GM12865 (cell line): Measurements from ENCODE around the gene SLC17A9.

Experiments used
- DNase-seq: peaks from one replicate; pipeline ENCODE4 v3.0.0; 2010; ENCODE audit warnings: low read depth
- H3K4me3 ChIP-seq: 2 replicates; pipeline ENCODE4 v1.5.1; 2011; ENCODE audit warnings: mild to moderate bottlenecking, low read depth, low read length, control low read depth
- CTCF ChIP-seq: IDR thresholded peaks from 2 replicates; pipeline ENCODE4 v1.5.1; 2011; ENCODE audit warnings: low read length, control low read depth, low read depth, inconsistent platforms; ENCODE audit not compliant: insufficient read depth; ENCODE audit errors: missing control alignments

Gene SLC17A9

GRCh38 chr20:62962891-62963613 lies 10.5 kb downstream of the SLC17A9 start:
- H3K4me3 ChIP-seq, result no peak overlapping the region
- DNase-seq, result no peak
- TF ChIP-seq CTCF, result no peak

GRCh38 chr20:62963614-62964397 lies 11.3 kb downstream of the SLC17A9 start:
- DNase-seq, result no peak
- H3K4me3 ChIP-seq, result no peak overlapping the region
- TF ChIP-seq CTCF, result no peak

GRCh38 chr20:62964700-62965099 lies 12.2 kb downstream of the SLC17A9 start:
- H3K4me3 ChIP-seq, result no peak overlapping the region
- no peak for DNase-seq
- no peak for TF ChIP-seq CTCF

GRCh38 chr20:62965363-62965771 lies 12.9 kb downstream of the SLC17A9 start:
- no peak overlapping the region for H3K4me3 ChIP-seq
- no peak for DNase-seq
- no peak for TF ChIP-seq CTCF

GRCh38 chr20:62966212-62967148 lies 14.0 kb downstream of the SLC17A9 start:
- H3K4me3 ChIP-seq, result no peak overlapping the region
- no peak for DNase-seq
- TF ChIP-seq CTCF, result no peak

- no peak for TF ChIP-seq CTCF
- no peak overlapping the region for H3K4me3 ChIP-seq
- no peak for DNase-seq
These were observed 14.6 kb downstream of the SLC17A9 start for GRCh38 chr20:62967149-62967501.
